IMR-90 (cell line): ENCODE data around the gene MIPEP. TPM values are rescaled to one million over a fixed set of nuclear protein-coding genes. Genes with fewer than 3 reads are reported as not detected.

Source experiments
- ATAC-seq: fragments of 200-7000 bp; cut with Tn5 transposase; 2 replicates; pipeline ENCODE4 v1.9.1; 2020; ENCODE audit warnings: low read depth, mild to moderate bottlenecking, moderate library complexity
- BruUV-seq: library from RNA; stranded (reverse); fragments of 400-500 nt; replicated peaks from 2 replicates; lab custom pipeline; 2021; lab: Mats Ljungman, UMichigan
- CTCF ChIA-PET: fragments of 300-600 bp; formaldehyde crosslinking; extraction: SDS; loops from one replicate; lab custom pipeline; 2021; ENCODE audit warnings: antibody characterized with exemption; lab: Yijun Ruan, JAX
- POLR2A ChIA-PET: fragments of 300-600 bp; sonication (Branson Sonifier 250); formaldehyde crosslinking; loops from one replicate; lab custom pipeline; 2022; ENCODE audit warnings: antibody characterized with exemption; ENCODE audit not compliant: unreplicated experiment; lab: Charles Lee
- DNase-seq: peaks from one replicate; pipeline ENCODE4 v3.0.0; 2013
- H2AFZ ChIP-seq: replicated peaks from 2 replicates; pipeline ENCODE3; 2013; ENCODE audit warnings: low read length, mild to moderate bottlenecking; ENCODE audit not compliant: poor library complexity
- H2AK5ac ChIP-seq: 2 replicates; pipeline ENCODE4 v1.6.1; 2013; ENCODE audit warnings: low read depth, low read length, inconsistent platforms
- H2AK9ac ChIP-seq: replicated peaks from 2 replicates; pipeline ENCODE3; 2013; ENCODE audit warnings: mild to moderate bottlenecking, low read depth, low read length, moderate library complexity; ENCODE audit not compliant: poor library complexity
- H2BK120ac ChIP-seq: 2 replicates; pipeline ENCODE4 v1.6.1; 2013; ENCODE audit warnings: low read depth, low read length, inconsistent platforms
- H2BK15ac ChIP-seq: 3 replicates; pipeline ENCODE4 v1.6.1; 2013; ENCODE audit warnings: low read depth, low read length, inconsistent platforms
- H2BK20ac ChIP-seq: 2 replicates; pipeline ENCODE4 v1.6.1; 2013; ENCODE audit warnings: low read depth, mild to moderate bottlenecking, inconsistent platforms, low read length, moderate library complexity
- H2BK5ac ChIP-seq: 2 replicates; pipeline ENCODE4 v1.6.1; 2013; ENCODE audit warnings: mild to moderate bottlenecking, low read depth, low read length, inconsistent platforms; ENCODE audit not compliant: poor library complexity, severe bottlenecking
- H3K14ac ChIP-seq: replicated peaks from 2 replicates; pipeline ENCODE4 v1.6.1; 2013; ENCODE audit warnings: low read depth, low read length, inconsistent platforms
- H3K18ac ChIP-seq: 2 replicates; pipeline ENCODE4 v1.6.1; 2013; ENCODE audit warnings: low read depth, low read length, control low read depth
- H3K23ac ChIP-seq: 2 replicates; pipeline ENCODE4 v1.6.1; 2013; ENCODE audit warnings: low read depth, low read length, inconsistent platforms
- H3K27ac ChIP-seq: 2 replicates; pipeline ENCODE4 v1.5.1; 2013; ENCODE audit warnings: mild to moderate bottlenecking, control low read depth, low read length; ENCODE audit not compliant: insufficient read depth
- H3K27me3 ChIP-seq: 2 replicates; pipeline ENCODE4 v1.6.1; 2013; ENCODE audit warnings: low read length; ENCODE audit not compliant: control insufficient read depth, insufficient read depth
- H3K36me3 ChIP-seq: 2 replicates; pipeline ENCODE4 v1.6.1; 2013; ENCODE audit warnings: low read length, mixed read lengths; ENCODE audit not compliant: control insufficient read depth, insufficient read depth
- H3K4ac ChIP-seq: 2 replicates; pipeline ENCODE4 v1.6.1; 2013; ENCODE audit warnings: low read depth, low read length, inconsistent platforms
- H3K4me1 ChIP-seq: 2 replicates; pipeline ENCODE4 v1.6.1; 2013; ENCODE audit warnings: low read length, mixed read lengths; ENCODE audit not compliant: control insufficient read depth, insufficient read depth
- H3K4me2 ChIP-seq: 2 replicates; pipeline ENCODE4 v1.6.1; 2013; ENCODE audit warnings: low read depth, mild to moderate bottlenecking, control low read depth, low read length, moderate library complexity
- H3K4me3 ChIP-seq: 2 replicates; pipeline ENCODE4 v1.5.1; 2013; ENCODE audit warnings: low read depth, mild to moderate bottlenecking, control low read depth, low read length, moderate library complexity; ENCODE audit not compliant: insufficient read depth
- H3K56ac ChIP-seq: 2 replicates; pipeline ENCODE4 v1.6.1; 2013; ENCODE audit warnings: low read length, inconsistent platforms; ENCODE audit not compliant: insufficient read depth; ENCODE audit errors: extremely low read depth
- H3K79me1 ChIP-seq, 2 experiments: 2 replicates each; pipeline ENCODE4 v1.6.1; 2013; ENCODE audit warnings: low read length in 2 of 2, inconsistent platforms in 1 of 2, low read depth in 1 of 2
- H3K9ac ChIP-seq: 2 replicates; pipeline ENCODE4 v1.6.1; 2013; ENCODE audit warnings: low read depth, low read length, control low read depth
- H3K9me1 ChIP-seq: 2 replicates; pipeline ENCODE4 v1.6.1; 2013; ENCODE audit warnings: low read length, inconsistent platforms; ENCODE audit not compliant: insufficient read depth
- H3K9me3 ChIP-seq: 2 replicates; pipeline ENCODE4 v1.6.1; 2013; ENCODE audit warnings: low read length; ENCODE audit not compliant: control insufficient read depth, insufficient read depth
- H4K20me1 ChIP-seq: 2 replicates; pipeline ENCODE4 v1.6.1; 2013; ENCODE audit warnings: low read length, inconsistent platforms; ENCODE audit not compliant: insufficient read depth
- H4K5ac ChIP-seq: 2 replicates; pipeline ENCODE4 v1.6.1; 2013; ENCODE audit warnings: mild to moderate bottlenecking, low read depth, low read length, control low read depth
- H4K8ac ChIP-seq, 2 experiments: 2 replicates each; pipeline ENCODE4 v1.6.1; 2013; ENCODE audit warnings: low read depth in 2 of 2, low read length in 2 of 2, control low read depth in 1 of 2, inconsistent platforms in 1 of 2
- H4K91ac ChIP-seq: 2 replicates; pipeline ENCODE4 v1.6.1; 2013; ENCODE audit warnings: low read depth, low read length, inconsistent platforms; ENCODE audit not compliant: insufficient read depth
- MAFK ChIP-seq: IDR thresholded peaks from 2 replicates; pipeline ENCODE4 v1.6.1; 2012; ENCODE audit warnings: low read depth, low read length, improper control_type of control experiment
- dilution Hi-C: fragments of 300-500 bp; cut with HindIII; formaldehyde crosslinking; loops from one replicate; pipeline ENCODE4 v1.14.3; 2018; ENCODE audit warnings: low sequenced_read_pairs; ENCODE audit not compliant: unreplicated experiment
- in situ Hi-C: fragments of 300-500 bp; cut with MboI; formaldehyde crosslinking; loops from 3 replicates; pipeline ENCODE4 v1.14.3; 2019; ENCODE audit warnings: low sequenced_read_pairs, inconsistent platforms, mixed read lengths
- intact Hi-C: fragments of 100-400 bp; cut with micrococcal nuclease; formaldehyde crosslinking; loops from 2 replicates; pipeline ENCODE4 v1.10.0; 2022
- polyA plus RNA-seq, 3 experiments: library from polyadenylated mRNA; depleted of rRNA; stranded (reverse); fragments of >200 nt; gene quantifications; 2 replicates each; pipeline ENCODE4 v1.2.3, GENCODE V29; 2012; ENCODE audit warnings: low replicate concordance in 1 of 3
- total RNA-seq: library from RNA; depleted of rRNA; stranded (reverse); fragments of >200 nt; gene quantifications from 2 replicates; pipeline ENCODE4 v1.2.3, GENCODE V29; 2012

MIPEP gene
- total and polyA plus RNA-seq, 2 of the 4 experiments (the other 2 are of a cell fraction): 15.0 to 21.5 TPM

GRCh38 chr13:23729531-23729930 lies 159.7 kb downstream of the MIPEP start:
- H3K14ac ChIP-seq: no peak overlapping the region
- no peaks in the 10 kb centered on the region for H3K79me1 ChIP-seq
- H3K4me2 ChIP-seq: no peak overlapping the region
- no peak overlapping the region for H4K91ac ChIP-seq
- ChIA-PET CTCF (interaction anchor here (0.9 kb wide), 1 partner anchor 22 kb away, joined by 3 read pairs; no protein-coding TSS in a partner anchor), POLR2A (no interaction called here)
- no peak overlapping the region for H3K23ac ChIP-seq
- H2AFZ ChIP-seq: no peak overlapping the region
- no peak overlapping the region for H2BK20ac ChIP-seq
- ATAC-seq (no peak), DNase-seq (no peak)
- no peak overlapping the region for H4K8ac ChIP-seq
- no peaks in the 10 kb centered on the region for H3K9me3 ChIP-seq
- H3K9me1 ChIP-seq: peaks cover 4% of the 10 kb centered on the region; the same call in 1 of the 2 replicates
- H3K4ac ChIP-seq: no peak overlapping the region
- intact Hi-C loops (no loop called here), in situ Hi-C loops (no loop called here), dilution Hi-C loops (no loop called here)
- H2BK15ac ChIP-seq: no peak overlapping the region
- no peak overlapping the region for H2BK120ac ChIP-seq
- H3K4me1 ChIP-seq: peaks cover 2% of the 10 kb centered on the region; the same call in 1 of the 2 replicates
- H2BK5ac ChIP-seq: no peak overlapping the region
- H3K27ac ChIP-seq: no peak overlapping the region
- no peak for TF ChIP-seq MAFK
- H2AK9ac ChIP-seq: no peak overlapping the region
- H3K27me3 ChIP-seq: no peaks in the 10 kb centered on the region
- no peak overlapping the region for H3K4me3 ChIP-seq
- no peak overlapping the region for H3K9ac ChIP-seq
- no TSS peak for BruUV-seq
- no peak overlapping the region for H3K18ac ChIP-seq
- H2AK5ac ChIP-seq: no peak overlapping the region
- H3K56ac ChIP-seq: no peak overlapping the region
- H4K5ac ChIP-seq: no peak overlapping the region
- no peaks in the 10 kb centered on the region for H4K20me1 ChIP-seq
- peaks cover 6% of the 10 kb centered on the region; the same call in 1 of the 2 replicates for H3K36me3 ChIP-seq
